ENCODE results near the gene PLEKHM3.

GRCh38 chr2:207911856-207912255, 113.5 kb downstream of the PLEKHM3 start:
- TF ChIP-seq CTCF (IDR thresholded peaks at IDR 0.05): no peak
- no peak for TF ChIP-seq POLR2A (IDR thresholded peaks at IDR 0.05)

Measured in adrenal gland (tissue), 5 donors.